ENCODE data around the gene BUD31. TPM values are rescaled to one million over a fixed set of nuclear protein-coding genes. Genes with fewer than 3 reads are reported as not detected.

BUD31 gene
- total and polyA plus RNA-seq, 10 of the 15 experiments (the other 5 are each of a cell fraction or from before 2014, with no cell fraction given) = 74.2 to 317 (median 130) TPM

- TF ChIP-seq BCLAF1 (IDR thresholded peaks at IDR 0.05) (no peak), ZBTB40 (IDR thresholded peaks at IDR 0.05; ENCODE audit: borderline replicate concordance) (peak; percentile 68; the same call in 1 of the 2 replicates), BHLHE40 (IDR thresholded peaks at IDR 0.05; ENCODE audit: borderline replicate concordance in 1 of 2, low read depth in 2 of 2, low read length in 1 of 2) (peak; percentile 89 to 92), PAX5 (IDR thresholded peaks at IDR 0.05; ENCODE audit: borderline replicate concordance, low read depth, low read length) (peak; percentile 65; the same call in 1 of the 2 replicates), NFXL1 (IDR thresholded peaks at IDR 0.05; ENCODE audit: borderline replicate concordance) (peak; percentile 84), TCF7 (IDR thresholded peaks at IDR 0.05; ENCODE audit: borderline replicate concordance) (no peak), POLR2AphosphoS5 (IDR thresholded peaks at IDR 0.05; ENCODE audit: low read length) (peak; percentile 76; the same call in 1 of the 2 replicates), CUX1 (IDR thresholded peaks at IDR 0.05; ENCODE audit: insufficient replicate concordance, low read depth, low read length) (peak; percentile 99), RELB (IDR thresholded peaks at IDR 0.05; ENCODE audit: low read depth) (peak; percentile 85), NBN (IDR thresholded peaks at IDR 0.05) (0 out of 2 replicates have a peak, but pooled peaks have one; percentile 48)
Measured at GRCh38 chr7:99438573-99439480, 30.1 kb downstream of the BUD31 start, which contains the start of the genes CPSF4 and PTCD1 (continued).
